ENCODE results near the gene ITGB2.

- no peak for TF ChIP-seq CTCF (IDR thresholded peaks at IDR 0.05)
- no peak for TF ChIP-seq POLR2A (IDR thresholded peaks at IDR 0.05)
These were observed 20.7 kb downstream of the ITGB2 start for GRCh38 chr21:44899768-44900558.

All from lower leg skin (tissue), 3 donors.